SU-DHL-6 (cell line): ENCODE data around the gene ASL.

ENCODE experiments used
- H2AFZ ChIP-seq: fragments of 200-600 bp; sonication (generic); 2 replicates; pipeline ENCODE4 v1.6.1; 2014; ENCODE audit warnings: low read depth, mild to moderate bottlenecking, moderate library complexity, mixed read lengths, antibody characterized with exemption, low read length; ENCODE audit not compliant: severe bottlenecking
- H3F3A ChIP-seq: fragments of 200-600 bp; shearing (Covaris generic); 2 replicates; pipeline ENCODE4 v1.6.0; 2016; ENCODE audit warnings: antibody characterized with exemption, mild to moderate bottlenecking; ENCODE audit not compliant: insufficient read depth
- H3K27ac ChIP-seq: fragments of 200-600 bp; sonication (generic); 2 replicates; pipeline ENCODE4 v1.5.1; 2016; ENCODE audit warnings: low read depth, mild to moderate bottlenecking, low read length, moderate library complexity, mixed read lengths
- H3K27me3 ChIP-seq: fragments of 200-600 bp; sonication (generic), shearing (Covaris generic); 2 replicates; pipeline ENCODE4 v1.6.0; 2014; ENCODE audit warnings: mild to moderate bottlenecking, low read length
- H3K36me3 ChIP-seq: fragments of 200-600 bp; sonication (generic); 2 replicates; pipeline ENCODE4 v1.6.1; 2014; ENCODE audit warnings: mild to moderate bottlenecking, low read length, mixed read lengths
- H3K4me2 ChIP-seq: fragments of 300-600, 200-600 bp; shearing (Covaris generic), sonication (generic); 2 replicates; pipeline ENCODE4 v1.6.0; 2014; ENCODE audit warnings: low read length, low read depth, mild to moderate bottlenecking; ENCODE audit not compliant: poor library complexity, severe bottlenecking
- H3K4me3 ChIP-seq: fragments of 200-600 bp; sonication (generic); 2 replicates; pipeline ENCODE4 v1.5.1; 2014; ENCODE audit warnings: antibody characterized with exemption, low read length, mild to moderate bottlenecking, mixed read lengths; ENCODE audit not compliant: insufficient read depth, poor library complexity, severe bottlenecking
- H3K79me2 ChIP-seq: fragments of 200-600 bp; sonication (generic); 2 replicates; pipeline ENCODE4 v1.6.1; 2014; ENCODE audit warnings: mild to moderate bottlenecking, low read length, moderate library complexity; ENCODE audit not compliant: insufficient read depth
- H3K9ac ChIP-seq: fragments of 200-600 bp; sonication (generic); 2 replicates; pipeline ENCODE4 v1.7.0; 2014; ENCODE audit warnings: mild to moderate bottlenecking, low read length
- H3K9me2 ChIP-seq: fragments of 200-600 bp; sonication (generic); replicated peaks from 2 replicates; pipeline ENCODE4 v1.6.1; 2014; ENCODE audit warnings: low read length; ENCODE audit not compliant: insufficient read depth
- H3K9me3 ChIP-seq: fragments of 200-600 bp; sonication (generic); 2 replicates; pipeline ENCODE4 v1.6.1; 2014; ENCODE audit warnings: low read length, mixed read lengths; ENCODE audit not compliant: insufficient read depth
- H4K20me1 ChIP-seq: fragments of 200-600 bp; sonication (generic); 2 replicates; pipeline ENCODE4 v1.6.1; 2014; ENCODE audit warnings: low read depth, mild to moderate bottlenecking, antibody characterized with exemption, low read length, moderate library complexity, mixed read lengths
- EZH2phosphoT487 ChIP-seq: fragments of 200-600 bp; sonication (generic), shearing (Covaris generic); conservative IDR thresholded peaks from 2 replicates; pipeline ENCODE4 v1.6.1; 2018; ENCODE audit warnings: mild to moderate bottlenecking, antibody characterized with exemption, low read length, moderate library complexity, mixed read lengths
- TF ChIP-seq, protein P1 (sequence below): fragments of 200-600 bp; sonication (generic); IDR thresholded peaks from one replicate; pipeline ENCODE4 v1.5.1; 2017; ENCODE audit warnings: antibody characterized with exemption, mild to moderate bottlenecking, low read length, moderate library complexity; ENCODE audit not compliant: insufficient read depth, poor library complexity, severe bottlenecking

The ASL gene

DNA sequence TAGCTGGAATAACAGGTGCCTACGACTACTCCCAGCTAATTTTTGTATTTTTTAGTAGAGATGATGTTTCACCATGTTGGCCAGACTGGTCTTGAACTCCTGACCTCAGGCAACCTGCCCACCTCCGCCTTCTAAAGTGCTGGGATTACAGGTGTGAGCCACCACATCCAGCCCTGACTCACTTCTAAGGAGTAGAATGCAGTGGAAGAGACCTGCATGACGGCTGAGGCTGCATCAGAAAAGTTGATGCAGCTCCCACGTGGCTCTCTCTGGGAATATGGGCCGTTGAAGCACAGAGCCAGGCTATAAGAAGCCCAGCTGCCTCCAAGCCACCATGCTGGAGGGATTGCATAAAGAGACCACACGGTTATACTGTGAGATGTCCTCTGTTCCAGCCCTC, 21.6 kb upstream of the ASL start:
- H3K36me3 ChIP-seq: no peaks in the 10 kb centered on the region
- H3K9me2 ChIP-seq: no peaks in the 10 kb centered on the region
- H3K9ac ChIP-seq: no peak overlapping the region
- H3F3A ChIP-seq: no peaks in the 10 kb centered on the region
- H2AFZ ChIP-seq: no peak overlapping the region
- H3K9me3 ChIP-seq: no peaks in the 10 kb centered on the region
- H4K20me1 ChIP-seq: no peaks in the 10 kb centered on the region
- no peak overlapping the region for H3K27ac ChIP-seq
- no peak overlapping the region for H3K4me2 ChIP-seq
- H3K79me2 ChIP-seq: no peaks in the 10 kb centered on the region
- no peaks in the 10 kb centered on the region for H3K27me3 ChIP-seq
- TF ChIP-seq EZH2phosphoT487: no peak
- TF ChIP-seq, protein P1, sequence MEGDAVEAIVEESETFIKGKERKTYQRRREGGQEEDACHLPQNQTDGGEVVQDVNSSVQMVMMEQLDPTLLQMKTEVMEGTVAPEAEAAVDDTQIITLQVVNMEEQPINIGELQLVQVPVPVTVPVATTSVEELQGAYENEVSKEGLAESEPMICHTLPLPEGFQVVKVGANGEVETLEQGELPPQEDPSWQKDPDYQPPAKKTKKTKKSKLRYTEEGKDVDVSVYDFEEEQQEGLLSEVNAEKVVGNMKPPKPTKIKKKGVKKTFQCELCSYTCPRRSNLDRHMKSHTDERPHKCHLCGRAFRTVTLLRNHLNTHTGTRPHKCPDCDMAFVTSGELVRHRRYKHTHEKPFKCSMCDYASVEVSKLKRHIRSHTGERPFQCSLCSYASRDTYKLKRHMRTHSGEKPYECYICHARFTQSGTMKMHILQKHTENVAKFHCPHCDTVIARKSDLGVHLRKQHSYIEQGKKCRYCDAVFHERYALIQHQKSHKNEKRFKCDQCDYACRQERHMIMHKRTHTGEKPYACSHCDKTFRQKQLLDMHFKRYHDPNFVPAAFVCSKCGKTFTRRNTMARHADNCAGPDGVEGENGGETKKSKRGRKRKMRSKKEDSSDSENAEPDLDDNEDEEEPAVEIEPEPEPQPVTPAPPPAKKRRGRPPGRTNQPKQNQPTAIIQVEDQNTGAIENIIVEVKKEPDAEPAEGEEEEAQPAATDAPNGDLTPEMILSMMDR: no peak
- H3K4me3 ChIP-seq: no peak overlapping the region

GRCh38 chr7:66055321-66055956, 20.2 kb upstream of the ASL start:
- Histone ChIP-seq H3K27ac (no peak overlapping the region), H3K4me3 (no peak overlapping the region), H3K4me2 (no peak overlapping the region), H3K9me2 (no peaks in the 10 kb centered on the region), H3K36me3 (no peaks in the 10 kb centered on the region), H3F3A (no peaks in the 10 kb centered on the region), H3K27me3 (no peaks in the 10 kb centered on the region), H4K20me1 (no peaks in the 10 kb centered on the region), H3K9ac (no peak overlapping the region), H3K79me2 (no peaks in the 10 kb centered on the region), H2AFZ (no peak overlapping the region), H3K9me3 (no peaks in the 10 kb centered on the region)
- TF ChIP-seq, protein P1: no peak

DNA sequence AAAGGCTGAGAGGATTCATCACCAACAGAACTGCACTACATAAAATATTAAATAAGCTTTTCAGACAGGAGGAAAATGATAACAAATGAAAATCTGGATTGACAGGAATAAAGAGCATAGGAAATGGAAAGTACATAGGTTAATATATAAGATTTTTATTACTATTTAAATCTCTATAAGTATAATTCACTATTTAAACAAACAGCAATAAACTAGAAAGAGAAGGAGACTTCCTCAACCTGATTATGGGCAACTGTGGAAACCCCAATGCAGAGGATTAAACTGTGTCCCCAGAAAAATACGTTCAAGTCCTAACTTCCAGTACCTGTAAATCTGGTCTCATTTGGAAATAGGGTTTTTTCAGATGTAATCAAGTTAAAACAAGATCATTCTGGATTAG, 14.8 kb upstream of the ASL start:
- H3K9ac ChIP-seq: no peak overlapping the region
- no peaks in the 10 kb centered on the region for H3K27me3 ChIP-seq
- H3K27ac ChIP-seq: no peak overlapping the region
- no peaks in the 10 kb centered on the region for H3K9me2 ChIP-seq
- H3K36me3 ChIP-seq: no peaks in the 10 kb centered on the region
- H3K4me2 ChIP-seq: no peak overlapping the region
- H3K79me2 ChIP-seq: no peaks in the 10 kb centered on the region
- TF ChIP-seq EZH2phosphoT487: no peak
- TF ChIP-seq, protein P1: no peak
- H3K4me3 ChIP-seq: no peak overlapping the region
- H4K20me1 ChIP-seq: no peaks in the 10 kb centered on the region
- H3K9me3 ChIP-seq: no peaks in the 10 kb centered on the region
- no peak overlapping the region for H2AFZ ChIP-seq
- H3F3A ChIP-seq: no peaks in the 10 kb centered on the region
